NCI-H82 (cell line): ENCODE results near the gene ZCCHC8.
A peak's percentile ranks its signal among the peaks of the same experiment; 100 is the strongest.
"Not testable (repeated sequence)": the region's sequence is repeated elsewhere in the genome, so short reads cannot be mapped to it uniquely, and the experiment has no call there.

Source experiments
- DNase-seq: peaks from one replicate; lab custom pipeline; 2025; lab: John Stamatoyannopoulos, UW

ZCCHC8 gene

GRCh38 chr12:122500685-122501488 lies at the start of gene ZCCHC8:
Gene ZCCHC8, minus strand, starts transcription at chr12:122500932. Its CDS starts 92 bp downstream, at chr12:122500840.
- DNase-seq: peak; percentile 100

GRCh38 chr12:122547330-122547729 lies 46.6 kb upstream of the ZCCHC8 start:
- no peak for DNase-seq

- DNase-seq: no peak
These were observed 45.1 kb upstream of the ZCCHC8 start for GRCh38 chr12:122545855-122546254.

GRCh38 chr12:122544537-122544936 lies 43.8 kb upstream of the ZCCHC8 start:
- DNase-seq: no peak

GRCh38 chr12:122538496-122538895 lies 37.8 kb upstream of the ZCCHC8 start:
- no peak for DNase-seq

DNA sequence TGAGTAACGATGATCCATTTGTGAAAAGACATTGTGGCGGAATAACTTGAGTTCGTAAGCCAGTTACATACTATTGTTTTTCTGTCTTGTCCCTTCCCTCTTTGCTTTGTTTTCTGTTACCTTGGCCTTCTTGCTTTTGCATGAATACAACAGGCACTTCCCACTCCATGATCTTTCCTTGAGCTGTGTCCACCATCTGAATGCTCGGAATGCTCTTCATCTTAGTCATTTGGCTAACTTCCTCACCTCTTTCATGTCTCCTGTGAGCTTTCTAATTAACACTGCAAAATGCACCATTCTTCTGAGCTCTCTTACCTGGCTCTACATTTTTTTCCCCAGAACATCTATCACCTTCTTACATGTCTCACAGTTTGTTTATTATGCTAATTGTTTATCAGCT lies 36.3 kb upstream of the ZCCHC8 start:
- no peak for DNase-seq

DNA sequence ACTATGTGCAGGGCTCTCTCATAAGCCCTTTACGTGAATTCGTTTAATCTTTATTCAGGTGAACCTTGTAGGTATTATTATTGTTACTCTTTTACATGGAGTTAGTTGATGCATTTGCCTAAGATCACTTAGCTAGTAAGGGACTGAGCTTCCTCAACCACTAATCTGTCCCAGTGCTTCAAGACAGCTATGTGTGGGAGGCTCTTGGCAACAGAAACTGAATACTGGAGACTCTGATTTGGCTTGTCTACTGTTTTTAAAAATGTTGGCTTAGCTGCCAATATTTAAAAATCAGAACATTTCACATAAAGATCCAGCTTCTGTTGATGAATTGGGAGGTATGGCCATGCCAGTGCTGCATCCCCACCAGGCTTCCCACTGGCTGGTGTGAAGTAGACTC lies 33.1 kb upstream of the ZCCHC8 start:
- DNase-seq: no peak

DNA sequence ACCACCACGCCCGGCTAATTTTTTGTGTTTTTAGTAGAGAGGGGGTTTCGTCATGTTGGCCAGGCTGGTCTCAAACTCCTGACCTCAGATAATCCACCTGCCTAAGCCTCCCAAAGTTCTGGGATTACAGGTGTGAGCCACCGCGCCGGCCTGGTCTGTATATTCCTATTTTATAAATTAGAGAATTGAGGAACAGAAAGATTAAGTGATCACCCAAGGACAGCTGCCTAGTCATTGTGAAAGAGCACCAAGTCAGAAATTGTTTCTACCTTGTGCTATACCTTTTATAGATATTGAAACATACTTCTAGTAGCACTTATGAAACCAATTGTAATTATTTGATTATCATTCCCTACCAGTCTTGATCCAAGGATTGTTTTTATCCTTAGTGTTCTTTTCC lies 28.3 kb upstream of the ZCCHC8 start:
- no peak for DNase-seq

- no peak for DNase-seq
These were observed 27.9 kb upstream of the ZCCHC8 start for GRCh38 chr12:122528582-122528981.

GRCh38 chr12:122527478-122527944 lies 26.8 kb upstream of the ZCCHC8 start:
- peak; percentile 53 for DNase-seq

GRCh38 chr12:122526683-122527477 lies 26.1 kb upstream of the ZCCHC8 start, which contains the start of the genes KNTC1 and RSRC2:
Gene KNTC1, plus strand, starts transcription at chr12:122527249. Its CDS starts 2,815 bp downstream, at chr12:122530064.
Gene RSRC2, minus strand, starts transcription at chr12:122526936. Its CDS starts 83 bp downstream, at chr12:122526853.
- peak; percentile 100 for DNase-seq

GRCh38 chr12:122523846-122524718 lies 23.4 kb upstream of the ZCCHC8 start:
- DNase-seq: no peak

DNA sequence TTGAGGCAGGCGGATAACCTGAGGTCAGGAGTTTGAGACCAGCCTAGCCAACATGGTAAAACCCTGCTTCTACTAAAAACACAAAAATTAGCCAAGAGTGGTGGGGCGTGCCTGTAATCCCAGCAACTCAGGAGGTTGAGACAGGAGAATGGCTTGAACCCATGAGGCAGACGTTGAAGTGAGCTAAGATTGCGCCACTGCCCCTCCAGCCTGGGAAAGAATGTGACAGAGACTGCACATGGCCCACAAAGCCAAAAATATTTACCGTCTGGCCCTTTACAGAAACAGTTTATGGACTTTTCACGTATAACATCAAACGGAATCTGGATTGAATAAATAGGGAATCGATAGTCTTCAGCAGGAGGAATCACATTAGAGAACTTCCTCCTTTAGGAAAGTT lies 22.5 kb upstream of the ZCCHC8 start:
- DNase-seq: no peak

DNA sequence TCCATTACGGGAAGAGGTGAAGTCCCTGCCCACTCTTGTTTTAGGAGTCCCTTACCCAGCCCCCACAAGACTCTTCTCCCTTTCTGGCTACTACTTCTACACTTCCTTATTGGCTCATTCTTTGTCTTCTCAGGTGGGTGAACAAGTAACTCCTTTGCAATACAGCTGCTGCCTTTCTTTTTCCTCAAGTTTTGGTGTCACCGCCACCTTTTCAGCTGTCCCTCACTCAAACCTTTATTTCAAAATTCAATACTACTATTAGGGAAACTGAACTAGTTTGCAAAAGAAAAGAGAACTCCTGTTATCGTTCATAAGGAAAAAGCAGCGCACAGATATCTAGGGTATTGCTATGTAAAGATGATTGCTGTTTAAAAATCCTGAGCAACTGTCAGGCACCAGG lies 19.9 kb upstream of the ZCCHC8 start:
- no peak for DNase-seq

- no peak for DNase-seq
These were observed 18.7 kb upstream of the ZCCHC8 start for GRCh38 chr12:122519418-122519817.

DNA sequence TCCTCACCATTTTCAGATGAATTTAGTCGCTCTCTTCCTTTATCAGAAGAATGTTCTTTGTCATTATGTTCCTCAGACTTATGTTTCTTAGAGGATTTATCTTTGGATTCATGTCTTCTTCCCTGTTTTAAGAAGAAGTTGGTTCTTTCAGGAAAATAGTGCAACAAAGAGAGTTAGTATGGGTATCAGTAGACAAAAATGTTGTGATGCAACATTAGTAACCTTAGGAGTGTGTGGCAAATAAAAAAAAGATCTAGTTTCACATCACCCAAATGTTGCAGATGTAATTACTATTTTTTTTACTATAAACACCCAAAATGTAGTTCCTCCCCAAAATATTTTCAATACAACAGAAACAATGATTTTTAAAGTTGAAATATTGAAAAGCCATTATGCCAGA lies 18.2 kb upstream of the ZCCHC8 start:
- no peak for DNase-seq

- DNase-seq: no peak
These were observed 17.1 kb upstream of the ZCCHC8 start for GRCh38 chr12:122517877-122518276.

- no peak for DNase-seq
These were observed 16.0 kb upstream of the ZCCHC8 start for GRCh38 chr12:122516544-122517361.

DNA sequence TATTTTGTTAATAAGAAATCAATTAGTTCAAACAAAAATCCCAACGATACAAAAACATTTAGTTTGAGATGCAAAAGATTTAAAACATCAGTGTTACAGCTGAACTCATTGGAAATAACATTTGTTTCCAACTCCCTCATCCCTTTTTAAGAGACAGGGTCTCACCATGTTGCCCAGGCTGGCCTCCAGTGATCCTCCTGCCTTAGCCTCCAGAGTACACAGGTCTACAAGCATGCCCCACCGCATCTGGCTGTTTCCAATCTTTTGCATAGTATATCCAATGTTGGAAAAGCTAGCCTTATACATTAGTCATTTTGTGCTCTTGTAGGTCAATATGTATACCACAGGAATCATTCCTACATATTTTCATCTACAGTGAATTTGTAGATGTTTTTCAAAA lies 14.5 kb upstream of the ZCCHC8 start:
- DNase-seq: no peak

DNA sequence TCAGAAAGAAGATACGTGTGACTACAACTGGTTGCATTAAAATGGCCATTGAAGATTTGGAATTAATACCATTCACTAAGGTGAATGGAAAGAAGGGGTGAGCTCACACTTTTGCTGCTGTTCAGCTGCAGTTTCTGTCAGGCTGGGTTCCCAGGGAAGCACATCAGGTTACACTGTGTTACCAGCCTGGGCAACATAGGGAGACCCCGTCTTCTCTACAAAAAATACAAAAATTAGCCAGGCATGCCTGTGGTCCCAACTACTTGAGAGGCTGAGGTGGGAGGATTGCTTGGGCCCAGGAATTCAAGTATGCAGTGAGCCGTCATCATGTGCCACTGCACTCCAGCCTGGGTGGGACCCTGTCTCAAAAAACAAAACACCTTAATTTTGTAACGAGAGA lies 12.9 kb upstream of the ZCCHC8 start:
- no peak for DNase-seq

- DNase-seq: not testable (repeated sequence)
These were observed 12.3 kb upstream of the ZCCHC8 start for GRCh38 chr12:122513028-122513427.
